Measurements from ENCODE around the gene SDHD.
"Not testable (repeated sequence)": the region's sequence is repeated elsewhere in the genome, so short reads cannot be mapped to it uniquely, and the experiment has no call there.

SDHD gene

DNA sequence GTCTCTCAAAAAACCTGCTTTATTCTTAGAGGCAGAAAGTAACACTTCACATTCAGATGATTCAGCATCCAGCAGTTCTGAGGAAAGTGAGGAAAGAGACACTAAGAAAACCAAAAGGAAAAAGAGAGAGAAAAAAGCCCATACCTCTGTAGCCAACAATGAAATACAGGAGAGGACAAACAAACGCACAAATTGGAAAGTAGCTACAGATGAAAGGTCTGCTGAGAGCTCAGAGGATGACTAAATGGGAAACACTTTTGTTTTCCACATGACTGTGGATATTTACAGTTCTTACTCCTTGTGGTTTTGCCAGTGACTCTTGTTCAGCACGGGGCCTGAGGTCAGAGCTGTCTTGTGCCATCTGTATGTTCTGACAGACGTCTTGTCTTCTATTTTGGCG lies 3.9 kb upstream of the SDHD start:
- no peak overlapping the region for H3K4me3 ChIP-seq (replicated peaks; ENCODE audit: low read depth, low read length)
- TF ChIP-seq, protein P1, sequence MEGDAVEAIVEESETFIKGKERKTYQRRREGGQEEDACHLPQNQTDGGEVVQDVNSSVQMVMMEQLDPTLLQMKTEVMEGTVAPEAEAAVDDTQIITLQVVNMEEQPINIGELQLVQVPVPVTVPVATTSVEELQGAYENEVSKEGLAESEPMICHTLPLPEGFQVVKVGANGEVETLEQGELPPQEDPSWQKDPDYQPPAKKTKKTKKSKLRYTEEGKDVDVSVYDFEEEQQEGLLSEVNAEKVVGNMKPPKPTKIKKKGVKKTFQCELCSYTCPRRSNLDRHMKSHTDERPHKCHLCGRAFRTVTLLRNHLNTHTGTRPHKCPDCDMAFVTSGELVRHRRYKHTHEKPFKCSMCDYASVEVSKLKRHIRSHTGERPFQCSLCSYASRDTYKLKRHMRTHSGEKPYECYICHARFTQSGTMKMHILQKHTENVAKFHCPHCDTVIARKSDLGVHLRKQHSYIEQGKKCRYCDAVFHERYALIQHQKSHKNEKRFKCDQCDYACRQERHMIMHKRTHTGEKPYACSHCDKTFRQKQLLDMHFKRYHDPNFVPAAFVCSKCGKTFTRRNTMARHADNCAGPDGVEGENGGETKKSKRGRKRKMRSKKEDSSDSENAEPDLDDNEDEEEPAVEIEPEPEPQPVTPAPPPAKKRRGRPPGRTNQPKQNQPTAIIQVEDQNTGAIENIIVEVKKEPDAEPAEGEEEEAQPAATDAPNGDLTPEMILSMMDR (IDR thresholded peaks at IDR 0.05; ENCODE audit: low read length, missing control alignments) = no peak
- DNase-seq (ENCODE audit: low read depth) = peak; percentile 18

DNA sequence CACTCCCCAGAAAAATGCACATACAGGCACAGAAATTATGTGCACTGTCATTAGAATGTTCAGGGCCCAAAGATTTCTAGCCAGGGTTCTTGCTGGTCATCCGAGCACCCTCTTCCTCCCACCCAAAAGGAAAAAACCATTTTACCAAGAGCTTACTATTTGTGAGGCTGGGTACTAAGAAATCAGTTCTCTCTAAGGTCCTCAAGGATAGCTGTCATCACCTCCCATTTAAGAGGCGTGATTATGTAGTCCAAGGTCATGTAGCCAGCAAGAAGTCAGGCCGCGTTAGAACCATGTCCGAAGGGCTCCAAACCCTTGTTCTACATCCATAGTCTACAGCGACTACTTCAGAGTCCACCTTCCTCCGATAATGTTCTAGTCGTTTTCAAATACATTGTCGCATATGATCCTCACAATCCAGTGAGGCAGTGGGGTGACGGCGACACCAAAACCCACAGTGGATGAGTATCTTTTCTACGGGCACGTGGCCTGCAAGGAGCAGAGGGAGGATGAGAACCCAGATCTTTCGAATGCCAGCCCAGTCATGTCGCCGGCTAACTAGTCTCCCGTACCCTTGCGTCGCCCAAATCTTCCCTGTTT lies 751 bp upstream of the SDHD start:
- TF ChIP-seq, protein P1 (IDR thresholded peaks at IDR 0.05; ENCODE audit: low read length, missing control alignments) = no peak
- peak overlapping the region; percentile 75 for H3K4me3 ChIP-seq (replicated peaks; ENCODE audit: low read depth, low read length)
- peak; percentile 31 for DNase-seq (ENCODE audit: low read depth)

DNA sequence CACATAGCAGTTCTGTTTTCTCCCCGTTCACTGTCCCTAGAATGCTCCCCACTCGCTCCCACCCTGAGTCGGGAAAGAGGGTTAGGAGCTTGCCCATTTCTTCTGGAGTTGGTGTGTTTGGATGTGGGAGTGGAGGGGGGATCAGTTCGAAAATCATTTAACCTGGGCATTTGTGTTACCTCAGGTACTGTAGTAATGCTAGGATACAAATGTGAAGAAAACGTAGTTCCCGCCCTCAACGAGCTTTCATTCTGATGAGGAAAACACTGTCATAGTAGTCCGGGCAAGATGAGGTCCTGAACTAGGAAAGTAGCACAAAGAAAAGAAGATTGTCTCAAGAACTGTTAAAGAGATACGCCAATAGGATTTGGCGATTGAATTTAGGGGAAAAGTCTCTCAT lies 539 bp downstream of the SDHD start:
- DNase-seq (ENCODE audit: low read depth) = no peak
- TF ChIP-seq, protein P1 (IDR thresholded peaks at IDR 0.05; ENCODE audit: low read length, missing control alignments) = no peak
- H3K4me3 ChIP-seq (replicated peaks; ENCODE audit: low read depth, low read length) = peak overlapping the region; percentile 75

DNA sequence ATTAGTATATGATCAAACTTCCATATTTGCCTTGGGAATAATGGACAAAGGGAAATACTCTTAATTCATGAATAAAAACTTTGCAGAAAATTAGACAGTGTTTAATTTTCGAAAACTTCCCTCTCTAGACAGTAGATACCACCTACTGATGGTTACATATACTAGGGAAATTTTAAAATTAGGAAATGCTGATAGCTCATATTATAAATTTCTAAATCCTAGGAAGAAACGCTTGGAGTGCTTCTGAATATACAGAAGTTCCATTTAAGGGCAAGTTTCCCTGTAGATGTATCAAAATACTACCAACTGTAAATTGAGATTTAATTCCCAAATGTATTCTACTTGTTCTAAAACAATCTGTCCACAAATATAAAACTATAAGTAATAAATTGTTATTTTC lies 8.6 kb downstream of the SDHD start:
- not testable (repeated sequence) for H3K4me3 ChIP-seq (replicated peaks; ENCODE audit: low read depth, low read length); DNase-seq (ENCODE audit: low read depth)

DNA sequence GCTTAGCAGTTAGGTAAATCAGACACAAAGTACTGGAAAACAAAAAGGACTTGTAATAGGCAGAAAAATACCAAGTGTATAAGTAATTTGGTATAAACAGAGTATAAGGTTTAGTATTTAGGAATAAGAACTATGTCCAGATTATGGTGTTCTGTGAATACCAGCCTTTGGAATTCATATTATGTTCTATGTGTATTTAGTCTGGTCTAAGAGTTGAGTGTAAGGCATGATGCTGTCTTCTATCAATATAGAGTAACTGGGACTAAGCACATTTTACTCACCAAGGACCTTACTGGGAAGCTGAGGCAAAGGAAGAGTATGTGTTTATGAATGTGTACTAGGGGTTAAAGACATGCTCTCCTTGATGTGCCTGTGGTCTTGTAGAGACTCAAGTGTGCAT lies 9.5 kb downstream of the SDHD start:
- H3K4me3 ChIP-seq (replicated peaks; ENCODE audit: low read depth, low read length) = no peak overlapping the region
- TF ChIP-seq, protein P1 (IDR thresholded peaks at IDR 0.05; ENCODE audit: low read length, missing control alignments) = no peak
- DNase-seq (ENCODE audit: low read depth) = no peak

DNA sequence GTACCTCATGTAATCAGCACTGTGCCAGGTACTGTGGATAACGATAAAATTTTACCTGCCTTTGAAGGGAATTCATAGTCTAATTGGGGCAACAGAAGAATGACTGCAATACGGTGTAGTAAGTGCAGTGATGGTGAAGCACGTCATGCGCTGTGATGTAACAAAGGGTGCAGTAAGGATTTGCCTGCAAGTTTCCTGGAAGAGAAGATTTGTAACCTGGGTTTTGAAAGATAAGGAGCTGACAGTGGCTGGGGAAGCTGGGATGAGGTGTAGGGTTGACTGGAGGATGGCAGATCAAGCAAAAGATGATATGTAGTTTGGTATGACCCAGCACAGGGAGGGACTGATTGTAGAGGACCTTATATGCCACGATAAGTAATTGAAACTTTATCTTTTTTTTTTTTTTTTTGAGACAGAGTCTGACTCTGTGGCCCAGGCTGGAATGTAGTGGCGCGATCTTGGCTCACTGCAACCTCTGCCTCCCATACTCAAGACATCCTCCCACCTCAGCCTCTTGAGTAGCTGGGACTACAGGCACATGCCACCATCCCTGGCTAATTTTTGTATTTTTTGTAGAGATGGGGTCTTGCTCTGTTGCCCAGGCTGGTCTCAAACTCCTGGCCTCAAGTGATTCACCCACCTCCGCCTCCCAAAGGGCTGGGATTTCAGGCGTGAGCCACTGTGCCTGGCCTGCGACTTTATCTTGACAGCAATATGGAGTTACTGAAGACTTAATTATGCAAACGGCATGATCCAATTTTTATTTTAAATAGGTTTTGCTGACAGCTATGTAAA lies 11.3 kb downstream of the SDHD start:
- DNase-seq (ENCODE audit: low read depth) = no peak
- TF ChIP-seq, protein P1 (IDR thresholded peaks at IDR 0.05; ENCODE audit: low read length, missing control alignments) = no peak
- H3K4me3 ChIP-seq (replicated peaks; ENCODE audit: low read depth, low read length) = no peak overlapping the region

DNA sequence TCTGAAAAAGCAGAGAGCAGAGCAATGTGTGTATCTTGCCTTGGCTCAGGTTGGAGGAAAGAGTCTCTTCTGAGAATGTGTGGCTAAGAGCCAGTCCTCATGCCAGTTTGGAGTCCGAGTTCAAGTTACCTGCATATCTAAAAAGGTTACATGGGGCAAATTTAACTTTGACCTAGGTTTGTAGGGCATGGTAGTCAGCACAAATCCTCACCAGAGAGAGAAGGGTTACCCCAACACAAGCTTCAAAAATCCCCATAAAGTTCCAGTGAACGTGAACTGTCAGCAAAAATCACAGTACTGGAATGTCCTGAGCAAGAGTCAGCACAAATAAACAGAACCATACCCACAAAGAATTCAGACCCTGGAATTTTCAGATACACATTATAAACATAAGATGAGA lies 13.8 kb downstream of the SDHD start:
- TF ChIP-seq, protein P1 (IDR thresholded peaks at IDR 0.05; ENCODE audit: low read length, missing control alignments) = no peak
- H3K4me3 ChIP-seq (replicated peaks; ENCODE audit: low read depth, low read length) = no peak overlapping the region
- no peak for DNase-seq (ENCODE audit: low read depth)
